HCT116 (cell line): Measurements from ENCODE around the gene ZNF569.

Experiments
- EZH2 ChIP-seq: fragments of 200-600 bp; sonication (generic); IDR thresholded peaks from 2 replicates; pipeline ENCODE4 v1.6.1; 2017; ENCODE audit warnings: antibody characterized with exemption, mixed run types
- POLR2A ChIP-seq: IDR thresholded peaks from 2 replicates; pipeline ENCODE4 v1.7.0; 2011; ENCODE audit warnings: borderline replicate concordance; ENCODE audit not compliant: insufficient read depth, insufficient read length; ENCODE audit errors: extremely low read depth

- TF ChIP-seq EZH2 (no peak), POLR2A (no peak)
These were observed 39.9 kb upstream of the ZNF569 start for GRCh38 chr19:37507167-37507464.
